IMR-90 (cell line): ENCODE measurements around the gene ZYG11A.

ENCODE experiments used
- CEBPB ChIP-seq: IDR thresholded peaks from 2 replicates; pipeline ENCODE4 v1.6.1; 2012; ENCODE audit warnings: low read depth, low read length, improper control_type of control experiment
- CHD1 ChIP-seq: IDR thresholded peaks from 2 replicates; pipeline ENCODE4 v1.6.1; 2012; ENCODE audit warnings: low read depth, low read length, improper control_type of control experiment
- CTCF ChIP-seq: conservative IDR thresholded peaks from 2 replicates; pipeline ENCODE4 v1.5.1; 2012; ENCODE audit warnings: mild to moderate bottlenecking, low read depth, low read length, improper control_type of control experiment
- ELK1 ChIP-seq: fragments of 150-350 bp; IDR thresholded peaks from 2 replicates; pipeline ENCODE4 v1.6.1; 2016; ENCODE audit warnings: low read depth, mild to moderate bottlenecking, low read length, moderate library complexity, borderline replicate concordance
- MAFK ChIP-seq: IDR thresholded peaks from 2 replicates; pipeline ENCODE4 v1.6.1; 2012; ENCODE audit warnings: low read depth, low read length, improper control_type of control experiment
- MXI1 ChIP-seq: IDR thresholded peaks from 2 replicates; pipeline ENCODE4 v1.6.1; 2012; ENCODE audit warnings: low read depth, mild to moderate bottlenecking, low read length, moderate library complexity, borderline replicate concordance
- NFE2L2 ChIP-seq: fragments of 150-350 bp; IDR thresholded peaks from 2 replicates; pipeline ENCODE4 v1.6.1; 2016; ENCODE audit warnings: low read depth, mild to moderate bottlenecking, low read length
- POLR2A ChIP-seq: IDR thresholded peaks from 2 replicates; pipeline ENCODE4 v1.6.1; 2012; ENCODE audit warnings: mild to moderate bottlenecking, low read depth, low read length
- RAD21 ChIP-seq: IDR thresholded peaks from 2 replicates; pipeline ENCODE4 v1.6.1; 2012; ENCODE audit warnings: low read length, improper control_type of control experiment
- RCOR1 ChIP-seq: IDR thresholded peaks from 2 replicates; pipeline ENCODE4 v1.6.1; 2012; ENCODE audit warnings: mild to moderate bottlenecking, low read length, improper control_type of control experiment; ENCODE audit not compliant: insufficient replicate concordance
- RFX5 ChIP-seq: IDR thresholded peaks from 2 replicates; pipeline ENCODE4 v1.8.0; 2012; ENCODE audit warnings: low read depth, mild to moderate bottlenecking, low read length, moderate library complexity
- SMC3 ChIP-seq: fragments of 150-350 bp; IDR thresholded peaks from 2 replicates; pipeline ENCODE4 v1.6.1; 2016; ENCODE audit warnings: low read depth, mild to moderate bottlenecking, antibody characterized with exemption, low read length, moderate library complexity
- USF2 ChIP-seq: fragments of 150-350 bp; IDR thresholded peaks from 2 replicates; pipeline ENCODE4 v1.6.1; 2017; ENCODE audit warnings: mild to moderate bottlenecking, antibody characterized with exemption, low read length, low read depth

GRCh38 chr1:52919051-52919722 lies 76.6 kb downstream of the ZYG11A start:
- TF ChIP-seq CTCF (no peak), MXI1 (no peak), POLR2A (no peak), USF2 (no peak), RFX5 (no peak), SMC3 (no peak), RCOR1 (no peak), CEBPB (no peak), MAFK (no peak), NFE2L2 (no peak), RAD21 (no peak), ELK1 (no peak), CHD1 (no peak)
